Measurements from ENCODE around the gene TNFRSF4. TPM values are rescaled to one million over a fixed set of nuclear protein-coding genes. Genes with fewer than 3 reads are reported as not detected.

The TNFRSF4 gene
- total and polyA plus RNA-seq, 9 of the 15 experiments (the other 6 are each of a cell fraction or from before 2014, with no cell fraction given): 0.07 to 0.44 (median 0.19) TPM; not detected in 5

DNA sequence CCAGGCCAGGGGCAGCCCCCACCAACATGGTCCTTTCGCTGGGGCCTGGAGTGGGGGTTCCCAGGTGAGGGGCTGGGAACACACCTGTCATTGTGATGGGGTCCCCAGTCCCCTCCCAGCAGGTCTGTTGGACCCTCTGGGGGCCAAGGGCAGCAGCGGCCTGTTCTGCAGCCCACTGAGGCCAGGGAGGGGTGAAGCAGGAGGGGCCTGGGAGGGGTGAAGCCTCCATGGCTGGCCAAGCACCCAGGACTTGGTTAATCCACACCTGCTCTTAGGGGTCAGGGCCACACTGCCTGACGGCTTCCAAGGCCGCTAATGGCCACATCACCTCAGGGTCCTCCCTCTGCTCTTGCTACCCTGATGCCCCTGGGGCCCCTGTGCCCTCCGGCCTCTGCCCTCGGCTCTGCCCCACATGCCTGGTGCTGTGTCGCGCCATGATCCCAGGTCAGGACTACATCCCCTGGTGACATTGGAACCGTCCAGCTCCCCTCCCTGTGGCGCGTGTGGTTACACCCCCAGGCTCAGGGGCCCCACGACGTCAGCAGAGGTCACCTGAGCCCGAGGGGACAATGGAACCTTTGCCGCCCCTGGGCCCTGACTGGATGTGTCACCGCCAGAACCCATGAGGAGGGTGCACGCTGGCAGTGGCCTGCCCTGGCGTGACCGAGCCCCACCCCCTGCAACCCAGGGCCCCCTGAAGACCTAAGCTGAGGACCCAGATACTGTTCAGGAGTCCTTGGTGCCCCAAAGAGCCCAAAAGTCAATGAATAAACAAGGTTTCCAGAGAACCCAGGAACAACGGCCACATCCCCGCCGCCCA lies 14.6 kb downstream of the TNFRSF4 start (continued):
- TF ChIP-seq, protein P1, sequence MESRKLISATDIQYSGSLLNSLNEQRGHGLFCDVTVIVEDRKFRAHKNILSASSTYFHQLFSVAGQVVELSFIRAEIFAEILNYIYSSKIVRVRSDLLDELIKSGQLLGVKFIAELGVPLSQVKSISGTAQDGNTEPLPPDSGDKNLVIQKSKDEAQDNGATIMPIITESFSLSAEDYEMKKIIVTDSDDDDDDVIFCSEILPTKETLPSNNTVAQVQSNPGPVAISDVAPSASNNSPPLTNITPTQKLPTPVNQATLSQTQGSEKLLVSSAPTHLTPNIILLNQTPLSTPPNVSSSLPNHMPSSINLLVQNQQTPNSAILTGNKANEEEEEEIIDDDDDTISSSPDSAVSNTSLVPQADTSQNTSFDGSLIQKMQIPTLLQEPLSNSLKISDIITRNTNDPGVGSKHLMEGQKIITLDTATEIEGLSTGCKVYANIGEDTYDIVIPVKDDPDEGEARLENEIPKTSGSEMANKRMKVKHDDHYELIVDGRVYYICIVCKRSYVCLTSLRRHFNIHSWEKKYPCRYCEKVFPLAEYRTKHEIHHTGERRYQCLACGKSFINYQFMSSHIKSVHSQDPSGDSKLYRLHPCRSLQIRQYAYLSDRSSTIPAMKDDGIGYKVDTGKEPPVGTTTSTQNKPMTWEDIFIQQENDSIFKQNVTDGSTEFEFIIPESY (CRISPR knock-in tag; IDR thresholded peaks at IDR 0.05): peak; percentile 76
- TF ChIP-seq RB1 (IDR thresholded peaks at IDR 0.05; ENCODE audit: low read depth) (no peak), ZEB2 (IDR thresholded peaks at IDR 0.05) (no peak), ZNF133 (CRISPR knock-in tag; IDR thresholded peaks at IDR 0.05) (no peak), HNRNPH1 (optimal IDR thresholded peaks at IDR 0.05; ENCODE audit: low read depth, low read length) (no peak), ARNT (IDR thresholded peaks at IDR 0.05) (no peak), ZZZ3 (IDR thresholded peaks at IDR 0.05) (no peak)
- TF ChIP-seq, protein P2, sequence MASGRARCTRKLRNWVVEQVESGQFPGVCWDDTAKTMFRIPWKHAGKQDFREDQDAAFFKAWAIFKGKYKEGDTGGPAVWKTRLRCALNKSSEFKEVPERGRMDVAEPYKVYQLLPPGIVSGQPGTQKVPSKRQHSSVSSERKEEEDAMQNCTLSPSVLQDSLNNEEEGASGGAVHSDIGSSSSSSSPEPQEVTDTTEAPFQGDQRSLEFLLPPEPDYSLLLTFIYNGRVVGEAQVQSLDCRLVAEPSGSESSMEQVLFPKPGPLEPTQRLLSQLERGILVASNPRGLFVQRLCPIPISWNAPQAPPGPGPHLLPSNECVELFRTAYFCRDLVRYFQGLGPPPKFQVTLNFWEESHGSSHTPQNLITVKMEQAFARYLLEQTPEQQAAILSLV (tag; IDR thresholded peaks at IDR 0.05): no peak
- TF ChIP-seq, protein P3, sequence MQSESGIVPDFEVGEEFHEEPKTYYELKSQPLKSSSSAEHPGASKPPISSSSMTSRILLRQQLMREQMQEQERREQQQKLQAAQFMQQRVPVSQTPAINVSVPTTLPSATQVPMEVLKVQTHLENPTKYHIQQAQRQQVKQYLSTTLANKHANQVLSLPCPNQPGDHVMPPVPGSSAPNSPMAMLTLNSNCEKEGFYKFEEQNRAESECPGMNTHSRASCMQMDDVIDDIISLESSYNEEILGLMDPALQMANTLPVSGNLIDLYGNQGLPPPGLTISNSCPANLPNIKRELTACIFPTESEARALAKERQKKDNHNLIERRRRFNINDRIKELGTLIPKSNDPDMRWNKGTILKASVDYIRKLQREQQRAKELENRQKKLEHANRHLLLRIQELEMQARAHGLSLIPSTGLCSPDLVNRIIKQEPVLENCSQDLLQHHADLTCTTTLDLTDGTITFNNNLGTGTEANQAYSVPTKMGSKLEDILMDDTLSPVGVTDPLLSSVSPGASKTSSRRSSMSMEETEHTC (IDR thresholded peaks at IDR 0.05): no peak
- TF ChIP-seq, protein P4, sequence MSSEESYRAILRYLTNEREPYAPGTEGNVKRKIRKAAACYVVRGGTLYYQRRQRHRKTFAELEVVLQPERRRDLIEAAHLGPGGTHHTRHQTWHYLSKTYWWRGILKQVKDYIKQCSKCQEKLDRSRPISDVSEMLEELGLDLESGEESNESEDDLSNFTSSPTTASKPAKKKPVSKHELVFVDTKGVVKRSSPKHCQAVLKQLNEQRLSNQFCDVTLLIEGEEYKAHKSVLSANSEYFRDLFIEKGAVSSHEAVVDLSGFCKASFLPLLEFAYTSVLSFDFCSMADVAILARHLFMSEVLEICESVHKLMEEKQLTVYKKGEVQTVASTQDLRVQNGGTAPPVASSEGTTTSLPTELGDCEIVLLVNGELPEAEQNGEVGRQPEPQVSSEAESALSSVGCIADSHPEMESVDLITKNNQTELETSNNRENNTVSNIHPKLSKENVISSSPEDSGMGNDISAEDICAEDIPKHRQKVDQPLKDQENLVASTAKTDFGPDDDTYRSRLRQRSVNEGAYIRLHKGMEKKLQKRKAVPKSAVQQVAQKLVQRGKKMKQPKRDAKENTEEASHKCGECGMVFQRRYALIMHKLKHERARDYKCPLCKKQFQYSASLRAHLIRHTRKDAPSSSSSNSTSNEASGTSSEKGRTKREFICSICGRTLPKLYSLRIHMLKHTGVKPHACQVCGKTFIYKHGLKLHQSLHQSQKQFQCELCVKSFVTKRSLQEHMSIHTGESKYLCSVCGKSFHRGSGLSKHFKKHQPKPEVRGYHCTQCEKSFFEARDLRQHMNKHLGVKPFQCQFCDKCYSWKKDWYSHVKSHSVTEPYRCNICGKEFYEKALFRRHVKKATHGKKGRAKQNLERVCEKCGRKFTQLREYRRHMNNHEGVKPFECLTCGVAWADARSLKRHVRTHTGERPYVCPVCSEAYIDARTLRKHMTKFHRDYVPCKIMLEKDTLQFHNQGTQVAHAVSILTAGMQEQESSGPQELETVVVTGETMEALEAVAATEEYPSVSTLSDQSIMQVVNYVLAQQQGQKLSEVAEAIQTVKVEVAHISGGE (CRISPR knock-in tag; IDR thresholded peaks at IDR 0.05): no peak
- TF ChIP-seq, protein P5, sequence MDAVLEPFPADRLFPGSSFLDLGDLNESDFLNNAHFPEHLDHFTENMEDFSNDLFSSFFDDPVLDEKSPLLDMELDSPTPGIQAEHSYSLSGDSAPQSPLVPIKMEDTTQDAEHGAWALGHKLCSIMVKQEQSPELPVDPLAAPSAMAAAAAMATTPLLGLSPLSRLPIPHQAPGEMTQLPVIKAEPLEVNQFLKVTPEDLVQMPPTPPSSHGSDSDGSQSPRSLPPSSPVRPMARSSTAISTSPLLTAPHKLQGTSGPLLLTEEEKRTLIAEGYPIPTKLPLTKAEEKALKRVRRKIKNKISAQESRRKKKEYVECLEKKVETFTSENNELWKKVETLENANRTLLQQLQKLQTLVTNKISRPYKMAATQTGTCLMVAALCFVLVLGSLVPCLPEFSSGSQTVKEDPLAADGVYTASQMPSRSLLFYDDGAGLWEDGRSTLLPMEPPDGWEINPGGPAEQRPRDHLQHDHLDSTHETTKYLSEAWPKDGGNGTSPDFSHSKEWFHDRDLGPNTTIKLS (IDR thresholded peaks at IDR 0.05; ENCODE audit: borderline replicate concordance, low read depth): no peak

All from K562 (cell line).